ENCODE results near the gene CAMSAP1.

CAMSAP1 gene

DNA sequence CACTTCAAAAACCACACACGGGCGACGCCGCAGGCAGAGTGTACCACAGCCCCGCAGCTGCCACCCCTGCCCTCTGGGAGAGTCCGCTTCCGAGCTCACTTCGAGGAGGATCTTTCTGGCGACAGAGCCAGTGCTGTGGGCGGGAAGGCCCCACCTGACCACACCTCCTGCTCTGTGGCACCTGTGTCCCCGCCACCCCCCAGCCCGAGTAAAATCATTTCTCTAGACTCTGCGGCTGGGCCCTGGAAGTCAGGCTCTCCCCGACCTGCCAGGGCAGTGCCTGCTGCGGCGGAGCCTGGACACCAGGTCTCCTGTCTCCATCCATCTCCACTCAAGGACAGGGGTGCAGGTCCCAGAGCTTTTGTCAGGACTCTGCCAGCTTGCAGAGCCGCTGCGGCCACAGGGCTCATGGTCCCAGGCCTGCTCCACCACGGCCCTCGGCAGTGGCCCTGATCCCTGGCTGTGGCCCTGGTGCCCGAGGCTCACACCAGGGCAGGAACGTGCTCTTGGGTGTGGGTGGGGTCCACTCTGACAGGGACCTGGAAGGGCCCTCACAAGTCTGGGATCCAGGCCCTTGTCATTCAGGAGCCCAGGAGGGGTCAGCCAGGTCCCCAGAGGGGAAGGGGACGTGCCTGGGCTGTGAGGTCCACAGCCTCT lies 20.9 kb upstream of the CAMSAP1 start:
- no peak for TF ChIP-seq CTCF (IDR thresholded peaks at IDR 0.05; ENCODE audit: low read depth, low read length, missing control alignments)
- DNase-seq (ENCODE audit: extremely low read depth, low read depth) = no peak
- H3K4me3 ChIP-seq (replicated peaks; ENCODE audit: low read depth, low read length) = no peak overlapping the region

DNA sequence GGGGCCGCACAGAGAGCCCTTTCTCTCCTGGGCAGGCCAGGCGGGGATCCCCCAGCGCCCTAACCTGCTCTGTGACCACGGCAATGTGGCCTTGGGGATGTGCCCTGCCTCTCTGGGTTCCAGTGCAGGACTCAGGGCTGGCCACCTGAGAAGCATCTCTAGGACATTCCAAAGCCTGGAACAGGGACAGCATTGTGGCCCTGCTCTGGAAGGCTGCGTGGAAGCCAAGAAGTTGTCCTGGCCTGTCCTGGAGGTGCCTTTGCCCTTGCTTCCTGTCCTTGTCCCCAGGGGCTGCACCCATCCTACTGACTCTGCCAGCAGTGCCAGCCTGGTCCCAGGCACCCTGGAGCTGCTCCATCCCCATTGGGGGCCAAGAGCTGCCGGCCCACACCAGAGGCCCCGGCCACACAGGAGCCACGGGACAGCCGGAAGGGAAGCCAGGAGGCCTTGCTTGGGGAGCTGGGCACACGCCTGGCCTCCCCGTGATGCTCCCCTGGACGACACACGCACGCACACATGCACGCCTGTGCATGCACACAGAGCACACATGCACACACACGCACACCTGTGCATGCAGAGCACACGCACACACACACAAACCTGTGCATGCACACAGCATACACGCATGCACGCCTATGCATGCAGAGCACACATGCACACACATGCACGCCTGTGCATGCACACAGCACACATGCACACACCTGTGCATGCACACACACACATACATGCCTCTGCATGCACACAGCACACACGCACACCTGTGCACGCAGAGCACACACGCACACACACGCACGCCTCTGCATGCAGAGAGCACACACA lies 20.1 kb upstream of the CAMSAP1 start:
- no peak for DNase-seq (ENCODE audit: extremely low read depth, low read depth)
- TF ChIP-seq CTCF (IDR thresholded peaks at IDR 0.05; ENCODE audit: low read depth, low read length, missing control alignments) = no peak
- H3K4me3 ChIP-seq (replicated peaks; ENCODE audit: low read depth, low read length) = no peak overlapping the region

- DNase-seq (ENCODE audit: extremely low read depth, low read depth) = no peak
- no peak for TF ChIP-seq CTCF (IDR thresholded peaks at IDR 0.05; ENCODE audit: low read depth, low read length, missing control alignments)
- H3K4me3 ChIP-seq (replicated peaks; ENCODE audit: low read depth, low read length) = no peak overlapping the region
Observed at GRCh38 chr9:135926402-135927194, 19.3 kb upstream of the CAMSAP1 start.

DNA sequence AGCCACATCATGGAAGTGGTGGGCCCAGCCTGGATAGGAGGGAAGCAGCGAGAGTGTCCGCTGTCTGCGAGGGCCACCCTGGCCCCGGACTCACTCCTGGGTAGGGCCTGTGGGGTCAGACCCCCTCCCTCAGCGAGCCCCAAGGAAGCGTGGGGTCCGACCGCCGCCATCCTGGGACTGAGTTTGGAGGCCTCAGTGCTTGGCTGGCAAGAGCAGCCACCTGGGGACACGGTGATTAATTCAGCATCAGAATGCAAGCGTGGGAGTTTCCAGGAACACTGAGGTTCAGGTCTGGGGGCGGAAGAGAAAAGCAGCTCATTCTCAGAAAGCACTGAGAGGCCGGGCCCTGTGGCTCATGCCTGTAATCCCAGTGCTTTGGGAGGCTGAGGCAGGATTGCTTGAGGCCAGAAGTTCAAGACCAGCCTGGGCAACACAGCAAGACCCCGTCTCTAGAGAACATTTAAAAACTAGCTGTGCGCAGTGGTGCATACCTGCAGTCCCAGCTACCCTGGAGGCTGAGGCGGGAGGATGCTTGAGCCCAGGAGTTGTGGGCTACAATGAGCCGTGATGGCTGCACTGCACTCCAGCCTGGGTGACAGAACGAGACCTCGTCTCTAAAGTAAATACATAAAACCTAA lies 18.3 kb upstream of the CAMSAP1 start:
- TF ChIP-seq CTCF (IDR thresholded peaks at IDR 0.05; ENCODE audit: low read depth, low read length, missing control alignments) = no peak
- DNase-seq (ENCODE audit: extremely low read depth, low read depth) = no peak
- no peak overlapping the region for H3K4me3 ChIP-seq (replicated peaks; ENCODE audit: low read depth, low read length)

GRCh38 chr9:135924628-135925338 lies 17.4 kb upstream of the CAMSAP1 start:
- TF ChIP-seq CTCF (IDR thresholded peaks at IDR 0.05; ENCODE audit: low read depth, low read length, missing control alignments) = no peak
- no peak for DNase-seq (ENCODE audit: extremely low read depth, low read depth)
- no peak overlapping the region for H3K4me3 ChIP-seq (replicated peaks; ENCODE audit: low read depth, low read length)

GRCh38 chr9:135923508-135923907 lies 16.2 kb upstream of the CAMSAP1 start:
- TF ChIP-seq CTCF (IDR thresholded peaks at IDR 0.05; ENCODE audit: low read depth, low read length, missing control alignments) = no peak
- DNase-seq (ENCODE audit: extremely low read depth, low read depth) = no peak
- no peak overlapping the region for H3K4me3 ChIP-seq (replicated peaks; ENCODE audit: low read depth, low read length)

All from HFF-Myc (cell line).